Measurements from ENCODE around the gene SH2D6.

The SH2D6 gene

GRCh38 chr2:85452237-85452636 is 33.7 kb downstream of the SH2D6 start:
- Mint-ChIP-seq H3K27me3 (ENCODE audit: low read depth) (peaks cover 8% of the 10 kb centered on the region), H3K4me1 (ENCODE audit: low read depth) (no peaks in the 10 kb centered on the region), H3K9me3 (no peaks in the 10 kb centered on the region), H3K4me3 (no peak overlapping the region), H3K27ac (no peak overlapping the region), H3K36me3 (ENCODE audit: low read depth) (no peaks in the 10 kb centered on the region)

DNA sequence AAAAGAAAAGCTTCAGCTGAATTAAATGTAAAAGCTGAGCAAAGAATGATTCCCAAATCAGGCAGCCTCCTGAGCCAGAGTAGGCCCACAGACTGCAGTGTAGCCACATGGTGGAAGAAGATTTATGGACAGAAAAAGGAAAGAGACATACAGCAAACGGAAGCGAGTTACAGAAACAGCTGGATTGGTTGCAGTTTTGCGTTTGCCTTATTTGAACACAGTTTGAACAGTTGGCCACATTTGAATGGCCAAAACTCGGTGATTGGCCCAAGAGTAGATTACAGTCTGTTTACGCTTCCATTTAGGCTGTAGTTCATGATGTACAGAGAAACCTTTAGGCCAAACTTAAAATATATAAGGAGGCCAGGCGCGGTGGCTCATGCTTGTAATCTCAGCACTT is 35.1 kb downstream of the SH2D6 start:
- H3K36me3 Mint-ChIP-seq (ENCODE audit: low read depth) = no peaks in the 10 kb centered on the region
- H3K27me3 Mint-ChIP-seq (ENCODE audit: low read depth) = peaks cover 8% of the 10 kb centered on the region
- H3K4me1 Mint-ChIP-seq (ENCODE audit: low read depth) = no peaks in the 10 kb centered on the region
- H3K9me3 Mint-ChIP-seq = no peaks in the 10 kb centered on the region
- no peak overlapping the region for H3K27ac Mint-ChIP-seq
- H3K4me3 Mint-ChIP-seq = no peak overlapping the region

DNA sequence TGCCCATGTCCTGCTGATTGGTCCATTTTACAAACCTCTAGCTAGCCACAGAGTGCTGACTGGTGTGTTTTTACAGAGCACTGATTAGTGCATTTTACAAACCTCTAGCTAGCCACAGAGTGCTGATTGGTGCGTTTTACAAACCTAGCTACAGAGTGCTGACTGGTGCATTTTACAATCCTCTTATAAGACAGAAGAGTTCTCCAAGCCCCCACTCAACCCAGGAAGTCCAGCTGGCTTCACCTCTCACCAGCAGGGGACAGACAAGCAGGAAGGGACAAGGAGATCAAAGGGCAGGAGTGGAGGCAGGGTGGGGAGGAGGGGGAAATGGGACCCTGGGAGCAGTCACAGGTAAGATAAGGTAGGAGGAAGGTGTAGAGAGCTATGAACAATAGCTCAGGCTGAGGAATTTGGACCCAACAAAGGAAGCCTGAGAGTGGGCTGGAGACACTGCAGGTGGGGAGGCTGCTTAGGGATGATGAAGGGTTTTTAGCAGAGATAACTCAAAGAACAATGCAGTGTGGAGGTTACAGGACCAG is 37.1 kb downstream of the SH2D6 start:
- peaks cover 8% of the 10 kb centered on the region for H3K27me3 Mint-ChIP-seq (ENCODE audit: low read depth)
- H3K27ac Mint-ChIP-seq = no peak overlapping the region
- H3K4me1 Mint-ChIP-seq (ENCODE audit: low read depth) = no peaks in the 10 kb centered on the region
- H3K4me3 Mint-ChIP-seq = no peak overlapping the region
- H3K9me3 Mint-ChIP-seq = no peaks in the 10 kb centered on the region
- no peaks in the 10 kb centered on the region for H3K36me3 Mint-ChIP-seq (ENCODE audit: low read depth)

DNA sequence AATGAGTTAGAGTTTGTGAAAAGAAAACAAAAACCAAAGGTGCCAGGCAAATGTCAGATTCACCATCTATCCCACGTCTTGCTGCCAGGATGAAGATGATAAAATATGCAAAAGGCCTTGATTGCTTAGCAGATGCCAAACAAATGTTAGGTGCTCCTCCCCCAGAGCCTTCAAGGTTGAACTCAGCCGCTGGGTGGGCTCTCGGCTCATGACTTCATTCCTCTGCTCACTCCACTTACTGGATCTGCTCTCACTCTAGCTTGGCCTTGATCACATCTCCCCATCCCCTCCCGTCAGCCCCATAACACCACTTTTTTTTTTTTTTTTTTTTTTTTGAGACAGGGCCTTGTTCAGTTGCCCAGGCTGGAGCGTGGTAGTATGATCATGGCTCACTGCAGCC is 38.5 kb downstream of the SH2D6 start:
- Mint-ChIP-seq H3K4me3 (no peak overlapping the region), H3K36me3 (ENCODE audit: low read depth) (no peaks in the 10 kb centered on the region), H3K27me3 (ENCODE audit: low read depth) (peaks cover 8% of the 10 kb centered on the region), H3K4me1 (ENCODE audit: low read depth) (no peaks in the 10 kb centered on the region), H3K9me3 (no peaks in the 10 kb centered on the region), H3K27ac (no peak overlapping the region)

DNA sequence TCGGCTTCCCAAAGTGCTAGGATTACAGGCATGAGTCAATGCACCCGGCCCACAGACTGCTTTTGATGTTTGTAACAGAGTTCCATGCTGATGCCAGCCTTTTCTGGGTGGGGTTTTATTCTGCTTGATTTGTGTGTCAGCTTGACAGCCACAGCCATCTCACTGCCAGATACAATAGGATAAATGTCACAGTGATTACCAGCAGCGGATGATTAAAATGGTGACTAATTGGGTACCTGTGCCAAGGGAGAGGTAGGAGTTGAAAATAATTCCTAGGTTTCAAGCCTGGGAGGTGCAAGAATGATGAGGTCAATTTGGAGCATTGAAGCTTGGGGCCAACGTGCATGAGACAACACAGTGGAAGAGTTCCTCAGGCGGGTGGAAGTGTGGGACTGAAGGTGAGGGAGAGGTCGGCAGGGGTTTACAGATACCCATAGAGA is 39.4 kb downstream of the SH2D6 start:
- Mint-ChIP-seq H3K4me1 (ENCODE audit: low read depth) (no peaks in the 10 kb centered on the region), H3K27ac (no peak overlapping the region), H3K27me3 (ENCODE audit: low read depth) (peaks cover 8% of the 10 kb centered on the region), H3K36me3 (ENCODE audit: low read depth) (no peaks in the 10 kb centered on the region), H3K9me3 (no peaks in the 10 kb centered on the region), H3K4me3 (no peak overlapping the region)

DNA sequence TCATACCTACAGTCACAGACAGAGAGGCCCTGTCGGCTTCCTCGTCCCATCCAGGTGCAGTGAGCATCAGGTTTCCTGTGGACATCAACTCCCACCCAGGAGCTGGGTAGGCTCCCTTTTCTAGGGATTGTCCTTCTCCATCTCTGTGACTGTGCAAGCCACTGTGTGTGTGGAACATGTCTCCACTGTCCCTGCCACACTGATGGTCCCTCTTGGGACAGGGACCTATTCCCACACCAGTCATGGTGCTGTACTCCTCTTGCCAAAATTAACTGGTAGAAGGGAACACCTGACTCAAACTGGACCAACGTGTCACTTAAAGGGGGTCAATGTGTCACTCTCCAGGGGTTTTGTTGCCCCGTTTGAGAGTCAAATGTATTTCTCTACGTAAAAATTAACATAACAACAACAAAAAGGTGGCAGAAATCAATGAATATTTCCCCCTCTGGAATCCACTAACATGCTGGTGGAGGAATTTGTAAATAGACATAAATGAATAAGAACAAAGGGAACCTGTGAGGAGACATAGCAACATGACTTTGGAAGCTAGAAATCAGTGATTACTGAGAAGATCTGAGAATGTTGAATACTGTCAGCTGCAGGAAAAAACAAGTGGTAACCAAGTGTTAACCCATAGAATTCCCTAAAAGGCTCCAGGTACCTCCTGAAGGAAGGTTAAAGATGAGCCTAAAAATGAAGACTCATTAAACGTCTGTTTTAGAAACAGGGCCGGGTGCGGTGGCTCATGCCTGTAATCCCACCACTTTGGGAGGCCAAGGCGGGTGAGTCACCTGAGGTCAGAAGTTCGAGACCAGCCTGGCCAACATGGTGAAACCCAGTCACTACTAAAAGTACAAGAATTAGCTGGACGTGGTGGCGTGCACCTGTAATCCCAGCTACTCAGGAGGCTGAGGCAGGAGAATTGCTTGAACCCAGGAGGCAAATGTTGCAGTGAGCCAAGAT is 40.4 kb downstream of the SH2D6 start:
- no peak overlapping the region for H3K27ac Mint-ChIP-seq
- no peaks in the 10 kb centered on the region for H3K4me1 Mint-ChIP-seq (ENCODE audit: low read depth)
- no peaks in the 10 kb centered on the region for H3K9me3 Mint-ChIP-seq
- no peak overlapping the region for H3K4me3 Mint-ChIP-seq
- no peaks in the 10 kb centered on the region for H3K36me3 Mint-ChIP-seq (ENCODE audit: low read depth)
- H3K27me3 Mint-ChIP-seq (ENCODE audit: low read depth) = peaks cover 8% of the 10 kb centered on the region

DNA sequence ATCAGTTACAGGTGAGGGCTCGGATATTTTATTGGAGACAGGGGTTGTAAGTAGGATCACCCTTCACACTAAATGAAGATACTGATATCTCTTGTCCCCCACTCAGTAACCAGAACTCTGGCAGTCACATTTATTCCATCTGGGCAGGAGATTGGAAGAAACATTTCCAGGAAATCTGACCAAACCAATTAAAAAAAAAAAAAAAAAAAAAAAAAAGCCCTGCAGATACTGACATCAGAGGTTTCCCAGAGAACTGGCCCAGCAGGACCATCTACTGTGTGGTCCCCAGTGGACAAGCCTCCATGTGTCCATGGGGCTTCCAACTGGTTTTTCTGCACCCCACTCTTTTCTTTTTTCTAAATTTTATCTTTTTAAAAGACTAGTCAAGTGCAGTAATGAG is 41.3 kb downstream of the SH2D6 start:
- H3K9me3 Mint-ChIP-seq = no peaks in the 10 kb centered on the region
- peaks cover 8% of the 10 kb centered on the region for H3K27me3 Mint-ChIP-seq (ENCODE audit: low read depth)
- H3K27ac Mint-ChIP-seq = no peak overlapping the region
- H3K4me1 Mint-ChIP-seq (ENCODE audit: low read depth) = no peaks in the 10 kb centered on the region
- no peak overlapping the region for H3K4me3 Mint-ChIP-seq
- no peaks in the 10 kb centered on the region for H3K36me3 Mint-ChIP-seq (ENCODE audit: low read depth)

DNA sequence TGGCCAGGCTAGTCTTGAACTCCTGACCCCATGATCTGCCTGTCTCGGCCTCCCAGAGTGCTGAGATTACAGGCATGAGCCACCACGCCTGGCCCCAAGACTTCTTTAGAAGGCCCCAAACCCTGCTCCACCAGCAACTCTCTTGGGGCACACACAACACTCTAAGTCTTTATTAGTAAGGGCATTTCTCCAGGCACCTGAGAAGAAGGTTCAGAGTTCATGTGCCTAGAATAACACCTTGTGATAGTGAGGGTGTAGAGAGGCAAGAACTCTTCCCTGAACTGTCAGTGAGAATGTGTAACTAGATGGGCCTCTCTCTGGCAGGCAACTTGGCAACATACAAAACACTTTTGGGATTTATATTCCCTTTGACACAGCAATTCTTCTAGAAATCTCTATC is 43.8 kb downstream of the SH2D6 start:
- Mint-ChIP-seq H3K27me3 (ENCODE audit: low read depth) (no peaks in the 10 kb centered on the region), H3K4me3 (no peak overlapping the region), H3K27ac (no peak overlapping the region), H3K9me3 (no peaks in the 10 kb centered on the region), H3K4me1 (ENCODE audit: low read depth) (no peaks in the 10 kb centered on the region), H3K36me3 (ENCODE audit: low read depth) (no peaks in the 10 kb centered on the region)

GRCh38 chr2:85468096-85468703 is 49.7 kb downstream of the SH2D6 start:
- H3K36me3 Mint-ChIP-seq (ENCODE audit: low read depth) = no peaks in the 10 kb centered on the region
- H3K27me3 Mint-ChIP-seq (ENCODE audit: low read depth) = peaks cover 7% of the 10 kb centered on the region
- H3K9me3 Mint-ChIP-seq = no peaks in the 10 kb centered on the region
- H3K27ac Mint-ChIP-seq = no peak overlapping the region
- no peaks in the 10 kb centered on the region for H3K4me1 Mint-ChIP-seq (ENCODE audit: low read depth)
- no peak overlapping the region for H3K4me3 Mint-ChIP-seq

DNA sequence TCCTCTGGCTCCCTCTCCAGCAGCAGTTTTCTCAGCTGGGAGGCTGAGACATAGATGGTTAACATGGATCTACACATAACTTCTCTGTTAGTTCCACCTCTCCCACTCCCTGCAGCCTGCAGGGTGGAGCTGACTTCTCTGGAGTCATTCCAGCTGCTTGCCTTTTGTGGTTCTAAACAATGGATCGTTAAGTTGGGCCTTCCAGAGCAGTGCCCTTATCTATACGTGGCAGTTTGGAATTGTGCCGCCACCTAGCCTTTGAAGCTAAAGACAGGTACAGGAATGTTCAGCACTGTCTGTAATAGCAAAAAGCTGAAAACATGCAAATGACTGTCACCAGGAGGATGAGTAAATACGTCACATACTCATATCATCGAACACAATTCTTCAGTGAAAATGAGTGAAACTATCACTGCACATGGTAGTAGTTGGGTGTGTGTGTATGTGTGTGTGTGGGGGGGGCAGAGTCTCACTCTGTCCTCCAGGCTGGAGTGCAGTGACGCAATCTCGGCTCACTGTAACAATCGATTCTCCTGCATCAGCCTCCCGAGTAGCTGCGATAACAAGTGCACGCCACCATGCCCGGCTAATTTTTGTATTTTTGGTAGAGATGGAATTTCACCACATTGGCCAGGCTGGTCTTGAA is 50.3 kb downstream of the SH2D6 start:
- Mint-ChIP-seq H3K4me3 (no peak overlapping the region), H3K9me3 (no peaks in the 10 kb centered on the region), H3K4me1 (ENCODE audit: low read depth) (no peaks in the 10 kb centered on the region), H3K27me3 (ENCODE audit: low read depth) (peaks cover 7% of the 10 kb centered on the region), H3K27ac (no peak overlapping the region), H3K36me3 (ENCODE audit: low read depth) (no peaks in the 10 kb centered on the region)

DNA sequence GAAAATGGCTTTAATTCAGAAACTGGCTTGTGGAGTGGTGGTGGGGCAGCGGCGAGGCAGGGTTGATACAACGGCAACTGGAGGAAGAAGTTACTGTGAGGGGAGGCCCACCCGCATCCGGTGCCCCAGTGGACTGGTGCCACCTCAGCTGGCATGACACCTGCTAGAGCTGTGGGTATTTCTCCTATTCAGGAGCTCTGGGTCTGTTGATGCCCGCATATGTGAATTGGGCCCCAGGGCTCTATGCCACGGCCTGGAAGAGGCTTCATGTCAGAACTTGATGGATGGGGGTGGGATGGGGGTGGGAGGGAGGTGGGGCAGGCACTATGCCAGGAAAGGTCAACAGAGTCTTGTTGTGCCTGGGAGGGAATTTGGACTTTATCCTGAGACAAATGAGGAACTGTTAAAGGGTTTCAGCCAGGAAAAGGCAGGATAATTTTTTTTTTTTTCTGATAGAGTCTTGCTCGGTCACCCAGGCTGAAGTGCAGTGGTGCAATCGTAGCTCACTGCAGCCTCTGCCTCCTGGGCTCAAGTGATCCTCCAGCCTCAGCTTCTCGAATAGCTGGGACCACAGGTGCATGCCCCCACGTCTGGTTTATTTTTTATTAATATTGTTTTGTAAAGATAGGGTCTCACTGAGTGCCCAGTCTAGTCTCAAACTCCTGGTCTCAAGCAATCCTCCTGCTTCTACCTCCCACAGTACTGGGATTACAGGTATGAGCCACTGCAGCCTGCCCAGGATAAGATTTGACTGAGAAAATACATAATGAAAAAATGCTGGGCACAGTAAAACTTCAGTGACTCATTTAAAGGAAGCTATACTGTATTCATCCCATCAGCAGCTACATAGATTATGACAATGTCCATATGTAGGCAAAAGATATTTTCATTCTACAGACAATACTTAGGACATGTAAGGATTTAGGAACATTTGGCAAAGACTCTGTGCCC is 52.6 kb downstream of the SH2D6 start:
- Mint-ChIP-seq H3K27me3 (ENCODE audit: low read depth) (peaks cover 14% of the 10 kb centered on the region), H3K36me3 (ENCODE audit: low read depth) (no peaks in the 10 kb centered on the region), H3K4me1 (ENCODE audit: low read depth) (peaks cover 3% of the 10 kb centered on the region), H3K27ac (no peak overlapping the region), H3K4me3 (no peak overlapping the region), H3K9me3 (no peaks in the 10 kb centered on the region)

- Mint-ChIP-seq H3K27me3 (ENCODE audit: low read depth) (peaks cover 14% of the 10 kb centered on the region), H3K27ac (no peak overlapping the region), H3K4me1 (ENCODE audit: low read depth) (peaks cover 3% of the 10 kb centered on the region), H3K36me3 (ENCODE audit: low read depth) (no peaks in the 10 kb centered on the region), H3K9me3 (no peaks in the 10 kb centered on the region), H3K4me3 (no peak overlapping the region)
Observed at GRCh38 chr2:85472261-85472660, 53.7 kb downstream of the SH2D6 start.

DNA sequence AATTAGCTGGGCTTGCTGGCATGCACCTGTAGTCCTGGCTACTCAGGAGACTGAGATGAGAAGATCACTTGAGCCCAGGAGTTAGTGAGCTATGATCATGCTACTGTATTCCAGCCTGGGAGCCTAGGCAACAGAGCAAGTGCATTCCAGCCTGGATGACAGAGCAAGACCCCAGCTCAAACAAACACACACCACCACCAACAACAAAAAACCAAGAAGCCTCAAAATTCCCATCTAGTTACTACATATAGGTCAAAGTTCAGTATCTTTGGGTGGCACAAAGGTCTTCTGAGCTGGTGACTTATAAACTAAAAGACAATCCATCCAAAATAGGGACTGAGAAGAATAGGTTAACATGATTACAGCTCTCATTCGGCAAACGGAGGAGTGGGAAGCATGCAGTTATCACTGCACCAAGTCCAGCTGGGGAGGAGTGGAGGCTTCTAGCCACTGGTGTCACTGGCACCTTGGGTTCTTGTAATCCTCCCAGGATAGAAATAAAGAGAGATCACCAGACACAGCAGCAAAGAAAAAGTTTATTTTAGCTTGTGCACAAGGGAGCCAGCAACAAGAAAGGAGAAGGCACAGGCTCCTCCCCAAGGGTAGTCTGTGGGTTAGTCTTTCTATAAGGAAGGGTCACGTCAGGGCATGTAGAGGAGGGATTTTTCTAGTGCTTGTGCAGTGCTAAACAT is 57.4 kb downstream of the SH2D6 start:
- Mint-ChIP-seq H3K27me3 (ENCODE audit: low read depth) (peaks cover 14% of the 10 kb centered on the region), H3K4me3 (no peak overlapping the region), H3K27ac (no peak overlapping the region), H3K4me1 (ENCODE audit: low read depth) (peaks cover 3% of the 10 kb centered on the region), H3K9me3 (no peaks in the 10 kb centered on the region), H3K36me3 (ENCODE audit: low read depth) (no peaks in the 10 kb centered on the region)
